NCI-H1417 (cell line): ENCODE measurements around the gene MPZL1.

ENCODE experiments used
- DNase-seq, 3 experiments: peaks; one replicate each; lab custom pipeline; 2025; lab: John Stamatoyannopoulos, UW

MPZL1 gene

GRCh38 chr1:167695756-167696561 lies 25.8 kb upstream of the MPZL1 start:
- DNase-seq, result no peak

GRCh38 chr1:167697667-167698141 lies 24.1 kb upstream of the MPZL1 start:
- no peak for DNase-seq

- no peak for DNase-seq
Measured at GRCh38 chr1:167698313-167698712, 23.5 kb upstream of the MPZL1 start.

- DNase-seq, result no peak
Measured at GRCh38 chr1:167701510-167701909, 20.3 kb upstream of the MPZL1 start.

GRCh38 chr1:167703557-167703956 lies 18.2 kb upstream of the MPZL1 start:
- no peak for DNase-seq

GRCh38 chr1:167704715-167705114 lies 17.1 kb upstream of the MPZL1 start:
- DNase-seq, result no peak

- DNase-seq, result no peak
Measured at GRCh38 chr1:167705250-167705649, 16.5 kb upstream of the MPZL1 start.

- DNase-seq, result no peak
Measured at GRCh38 chr1:167706363-167706762, 15.4 kb upstream of the MPZL1 start.

GRCh38 chr1:167706931-167707877 lies 14.6 kb upstream of the MPZL1 start:
- no peak for DNase-seq

GRCh38 chr1:167707942-167708341 lies 13.8 kb upstream of the MPZL1 start:
- DNase-seq, result no peak

GRCh38 chr1:167708940-167709389 lies 12.8 kb upstream of the MPZL1 start:
- DNase-seq, result no peak

GRCh38 chr1:167710836-167711235 lies 10.9 kb upstream of the MPZL1 start:
- DNase-seq, result no peak

GRCh38 chr1:167711797-167712196 lies 10.0 kb upstream of the MPZL1 start:
- no peak for DNase-seq

- DNase-seq, result no peak
Measured at GRCh38 chr1:167713330-167714081, 8.3 kb upstream of the MPZL1 start.

GRCh38 chr1:167714098-167714438 lies 7.7 kb upstream of the MPZL1 start:
- no peak for DNase-seq

GRCh38 chr1:167714439-167715156 lies 7.2 kb upstream of the MPZL1 start:
- peak; percentile 94 to 96 (median 95) for DNase-seq

- DNase-seq, result peak; percentile 83 to 98 (median 96)
Measured at GRCh38 chr1:167715157-167715999, 6.4 kb upstream of the MPZL1 start.

- DNase-seq, result peak in 2 of 3 experiments; percentile 60 to 72
Measured at GRCh38 chr1:167716000-167716271, 5.8 kb upstream of the MPZL1 start.

- no peak for DNase-seq
Measured at GRCh38 chr1:167717351-167717750, 4.4 kb upstream of the MPZL1 start.

GRCh38 chr1:167718914-167719691 lies 2.7 kb upstream of the MPZL1 start:
- DNase-seq, result no peak
